Peyer's patch (tissue), 4 donors: ENCODE data around the gene ACADVL.
A peak's percentile ranks its signal among the peaks of the same experiment; 100 is the strongest.

ENCODE experiments used
- CTCF ChIP-seq, 6 experiments: fragments of 450-650 bp in 4 of 6; fragments of 200-600 bp in 2 of 6; sonication (generic) in 1 of 6; IDR thresholded peaks; one replicate each; pipeline ENCODE4 v1.5.1; 2017 to 2019; ENCODE audit warnings: antibody characterized with exemption in 6 of 6, mild to moderate bottlenecking in 3 of 6, moderate library complexity in 1 of 6
- POLR2A ChIP-seq, 2 donors: fragments of 450-650 bp; IDR thresholded peaks; one replicate each; pipeline ENCODE4 v1.5.1; 2017; ENCODE audit warnings: antibody characterized with exemption in 2 of 2, mild to moderate bottlenecking in 2 of 2, moderate library complexity in 2 of 2

- TF ChIP-seq CTCF (IDR thresholded peaks at IDR 0.05) = peak in 1 of 6 experiments; percentile 2
- peak; percentile 77 to 91 for TF ChIP-seq POLR2A (IDR thresholded peaks at IDR 0.05)
Measured at GRCh38 chr17:7219812-7220592, at the start of gene ACADVL, which contains the start of gene DLG4.
